AG09309 (cell line): ENCODE results near the gene H6PD.
"Not testable (repeated sequence)": the region's sequence is repeated elsewhere in the genome, so short reads cannot be mapped to it uniquely, and the experiment has no call there.

Source experiments
- DNase-seq: peaks from one replicate; pipeline ENCODE4 v3.0.0-alpha.2; 2010; ENCODE audit warnings: low read depth
- H3K4me3 ChIP-seq: 2 replicates; pipeline ENCODE4 v1.5.1; 2011; ENCODE audit warnings: mild to moderate bottlenecking, low read depth, low read length, moderate library complexity; ENCODE audit not compliant: control insufficient read depth
- TF ChIP-seq, protein P1 (sequence below): IDR thresholded peaks from 2 replicates; pipeline ENCODE4 v1.5.1; 2011; ENCODE audit warnings: mild to moderate bottlenecking, low read depth, low read length, inconsistent platforms; ENCODE audit not compliant: insufficient read depth, control insufficient read depth; ENCODE audit errors: missing control alignments

H6PD gene

DNA sequence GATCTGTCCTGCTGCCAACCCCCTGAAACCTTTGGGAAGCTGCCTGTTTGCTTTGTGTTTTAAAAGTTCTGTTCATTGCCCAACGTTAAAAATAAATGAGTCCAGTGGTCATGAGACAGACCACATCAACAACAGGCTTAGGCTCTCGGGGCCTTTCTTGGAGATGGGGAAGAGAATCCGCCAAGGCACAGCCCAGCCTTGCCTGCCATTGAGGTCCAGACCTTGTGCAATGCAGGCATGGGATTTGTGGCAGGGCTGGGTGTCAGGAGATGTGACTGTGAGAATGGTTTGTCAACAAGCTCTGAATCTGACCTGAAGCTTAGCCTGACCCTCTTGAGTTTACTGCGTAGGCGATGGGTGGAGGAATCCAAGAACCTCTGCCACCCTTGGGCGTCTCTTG lies 62.3 kb downstream of the H6PD start:
- DNase-seq = no peak
- no peak overlapping the region for H3K4me3 ChIP-seq
- TF ChIP-seq, protein P1, sequence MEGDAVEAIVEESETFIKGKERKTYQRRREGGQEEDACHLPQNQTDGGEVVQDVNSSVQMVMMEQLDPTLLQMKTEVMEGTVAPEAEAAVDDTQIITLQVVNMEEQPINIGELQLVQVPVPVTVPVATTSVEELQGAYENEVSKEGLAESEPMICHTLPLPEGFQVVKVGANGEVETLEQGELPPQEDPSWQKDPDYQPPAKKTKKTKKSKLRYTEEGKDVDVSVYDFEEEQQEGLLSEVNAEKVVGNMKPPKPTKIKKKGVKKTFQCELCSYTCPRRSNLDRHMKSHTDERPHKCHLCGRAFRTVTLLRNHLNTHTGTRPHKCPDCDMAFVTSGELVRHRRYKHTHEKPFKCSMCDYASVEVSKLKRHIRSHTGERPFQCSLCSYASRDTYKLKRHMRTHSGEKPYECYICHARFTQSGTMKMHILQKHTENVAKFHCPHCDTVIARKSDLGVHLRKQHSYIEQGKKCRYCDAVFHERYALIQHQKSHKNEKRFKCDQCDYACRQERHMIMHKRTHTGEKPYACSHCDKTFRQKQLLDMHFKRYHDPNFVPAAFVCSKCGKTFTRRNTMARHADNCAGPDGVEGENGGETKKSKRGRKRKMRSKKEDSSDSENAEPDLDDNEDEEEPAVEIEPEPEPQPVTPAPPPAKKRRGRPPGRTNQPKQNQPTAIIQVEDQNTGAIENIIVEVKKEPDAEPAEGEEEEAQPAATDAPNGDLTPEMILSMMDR = no peak

DNA sequence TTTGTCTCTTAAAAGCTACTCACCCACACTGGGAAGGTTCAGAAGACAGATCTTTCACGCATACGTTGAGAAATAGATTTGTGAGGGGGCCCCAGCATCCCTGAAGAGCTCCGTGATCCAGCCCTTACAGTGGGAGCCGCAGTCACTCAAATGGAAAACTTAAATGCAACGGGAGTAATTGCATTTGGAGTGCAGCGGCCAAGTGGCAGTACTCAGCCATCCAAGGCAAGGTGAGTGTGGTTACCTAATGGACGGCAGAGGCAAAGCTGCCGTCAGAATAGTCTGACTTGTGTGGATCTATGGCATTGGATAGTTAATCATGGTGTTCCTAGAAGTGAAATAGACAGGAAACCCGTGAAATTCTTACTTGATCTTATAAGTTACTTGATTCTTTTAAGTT lies 63.3 kb downstream of the H6PD start:
- TF ChIP-seq, protein P1 = no peak
- DNase-seq = no peak
- H3K4me3 ChIP-seq = no peak overlapping the region

DNA sequence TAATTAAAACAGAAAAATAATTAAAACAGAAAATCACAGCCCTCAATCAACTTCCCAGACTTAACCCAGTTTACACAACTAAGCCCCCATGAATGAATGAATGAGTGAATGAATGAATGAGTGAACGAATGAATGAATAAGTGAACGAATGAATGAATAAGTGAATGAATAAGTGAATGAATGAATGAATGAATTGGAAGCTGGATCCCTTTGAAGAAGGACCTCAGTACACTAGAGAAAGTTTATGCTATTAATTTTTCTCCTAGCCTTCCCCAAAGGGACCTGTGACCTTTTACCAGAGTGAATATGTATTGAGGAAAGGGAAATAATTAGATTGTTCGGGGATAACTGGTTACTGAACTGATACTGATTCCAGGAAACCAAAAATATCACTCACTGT lies 63.7 kb downstream of the H6PD start:
- TF ChIP-seq, protein P1 = no peak

DNA sequence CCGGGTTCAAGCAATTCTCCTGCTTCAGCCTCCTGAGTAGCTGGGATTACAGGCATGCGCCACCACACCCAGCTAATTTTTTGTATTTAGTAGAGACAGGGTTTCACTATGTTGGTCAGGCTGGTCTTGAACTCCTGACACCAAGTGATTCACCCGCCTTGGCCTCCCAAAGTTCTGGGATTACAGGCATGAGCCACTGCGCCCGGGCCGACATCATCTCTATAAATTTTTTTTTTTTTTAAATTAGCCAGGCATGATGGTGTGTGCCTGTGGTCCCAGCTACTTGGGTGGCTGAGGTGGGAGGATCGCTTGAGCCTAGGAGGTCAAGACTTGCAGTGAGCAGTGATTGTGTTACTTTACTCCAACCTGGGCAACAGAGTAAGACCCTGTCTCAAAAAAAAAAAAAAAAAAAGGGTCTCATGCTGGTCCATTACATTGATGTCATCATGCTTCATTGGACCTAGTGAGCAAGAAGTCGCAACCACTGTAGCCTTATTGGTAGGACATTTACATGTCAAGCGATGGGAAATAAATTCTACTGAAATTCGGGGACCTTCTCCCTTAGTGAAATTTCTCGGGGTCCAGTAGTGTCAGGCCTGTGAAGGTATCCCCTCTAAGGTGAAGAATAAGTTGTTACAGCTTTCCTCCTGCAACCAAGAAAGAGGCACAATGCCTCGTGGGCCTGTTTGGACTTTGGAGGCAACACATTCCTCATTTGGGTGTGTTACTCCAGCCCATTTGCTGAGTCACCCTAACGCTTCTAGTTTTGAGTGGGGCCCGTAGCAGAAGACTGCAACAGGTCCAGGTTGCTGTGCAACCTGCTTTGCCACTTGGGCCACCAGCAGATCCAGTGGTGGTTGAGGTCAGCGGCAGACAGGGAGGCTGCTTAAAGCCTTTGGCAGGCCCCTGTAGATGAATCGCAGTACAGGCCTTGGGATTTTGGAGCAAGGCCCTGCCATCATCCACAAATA lies 65.3 kb downstream of the H6PD start:
- not testable (repeated sequence) for DNase-seq, H3K4me3 ChIP-seq

More for the DNA sequence above, 63.7 kb downstream of the H6PD start:
- no peak overlapping the region for H3K4me3 ChIP-seq
- no peak for DNase-seq

DNA sequence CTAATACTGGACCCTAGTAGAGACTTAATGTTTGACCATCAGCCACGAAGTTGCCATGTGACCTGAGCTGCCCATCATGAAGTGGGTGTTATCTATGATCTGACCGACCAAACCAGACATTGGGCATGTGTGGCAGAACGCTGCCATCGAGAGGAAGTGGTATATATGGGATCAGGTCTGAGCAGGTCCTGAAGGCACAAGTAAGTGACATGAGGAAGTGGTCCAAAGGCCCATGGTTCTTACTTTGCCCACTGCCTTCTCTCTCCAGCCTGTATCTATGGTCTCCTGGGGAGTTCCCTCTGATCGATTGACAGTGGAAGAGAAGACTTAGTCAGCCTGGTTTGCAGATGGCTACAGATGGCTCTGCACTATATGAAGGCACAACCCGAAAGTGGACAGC lies 66.0 kb downstream of the H6PD start:
- no peak for DNase-seq
- H3K4me3 ChIP-seq = no peak overlapping the region
- TF ChIP-seq, protein P1 = no peak

DNA sequence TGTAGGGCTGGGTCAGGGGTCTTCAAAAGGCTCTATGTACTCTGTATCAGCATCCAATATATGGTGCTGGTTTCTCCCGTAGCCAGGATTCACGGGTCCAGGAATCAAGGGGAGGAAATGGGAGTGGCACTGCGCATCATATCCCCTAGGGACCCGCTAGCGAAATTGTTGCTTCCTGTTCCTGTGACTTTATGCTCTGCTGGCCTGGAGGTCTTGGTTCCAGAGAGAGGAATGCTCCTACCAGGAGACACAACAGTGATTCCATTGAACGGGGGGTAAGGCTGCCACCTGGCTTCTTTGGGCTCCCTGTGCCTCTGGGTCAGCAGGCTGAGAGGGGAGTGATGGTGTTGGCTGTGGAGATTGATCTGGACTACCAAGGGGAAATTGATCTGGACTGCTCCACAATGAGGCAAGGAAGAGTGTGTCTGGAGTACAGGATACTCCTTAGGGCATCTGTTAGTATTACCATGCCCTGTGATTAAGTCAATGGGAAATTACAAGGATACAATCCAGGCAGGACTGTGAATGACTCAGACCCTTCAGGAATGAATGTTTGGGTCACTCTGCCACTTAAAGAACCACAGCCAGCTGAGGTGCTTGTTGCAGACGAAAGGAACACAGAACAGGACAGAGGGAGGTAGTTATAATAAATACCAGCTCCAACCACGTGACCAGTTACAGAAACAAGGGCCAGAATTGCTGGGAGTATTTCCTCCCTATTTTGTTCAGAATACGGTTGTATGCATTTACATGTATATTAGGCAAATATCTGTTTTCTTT lies 68.4 kb downstream of the H6PD start:
- H3K4me3 ChIP-seq = no peak overlapping the region
- peak; percentile 84 for DNase-seq
- TF ChIP-seq, protein P1 = no peak

DNA sequence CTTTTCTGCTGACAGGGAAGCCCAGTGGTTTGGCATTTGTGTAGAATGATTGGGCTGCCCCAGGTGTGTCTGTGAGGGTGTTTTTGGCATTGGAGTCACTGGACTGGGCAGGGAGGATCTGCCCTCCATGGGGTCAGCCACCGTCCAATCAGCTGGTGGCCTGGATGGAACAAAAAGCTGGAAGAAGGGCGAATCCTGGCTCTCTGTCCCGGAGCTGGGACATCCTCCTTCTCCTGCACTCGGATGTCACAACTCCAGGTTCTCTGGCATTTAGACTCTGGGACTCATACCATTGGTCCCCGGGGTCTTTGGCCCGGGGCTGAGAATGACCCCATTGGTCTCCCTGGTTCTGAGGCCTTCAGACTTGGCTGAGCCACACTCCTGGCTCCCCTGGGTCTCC lies 69.3 kb downstream of the H6PD start:
- DNase-seq = no peak
- TF ChIP-seq, protein P1 = no peak
- H3K4me3 ChIP-seq = no peak overlapping the region
